Type B pancreatic cell (in vitro differentiated cells): ENCODE data around the gene TOGARAM2. TPM values are rescaled to one million over a fixed set of nuclear protein-coding genes. Genes with fewer than 3 reads are reported as not detected.
A peak's percentile ranks its signal among the peaks of the same experiment; 100 is the strongest.

ENCODE experiments used
- DNase-seq: peaks from one replicate; pipeline ENCODE4 v3.0.0; 2021; ENCODE audit warnings: mixed read lengths; ENCODE audit not compliant: unreplicated experiment; ENCODE audit errors: extremely low spot score
- H3K27ac Mint-ChIP-seq: 2 replicates; pipeline ENCODE4 v1.8.0; 2021; ENCODE audit warnings: mild to moderate bottlenecking, mixed read lengths
- H3K27me3 Mint-ChIP-seq: 2 replicates; pipeline ENCODE4 v1.8.0; 2021; ENCODE audit warnings: mixed read lengths
- H3K36me3 Mint-ChIP-seq: 2 replicates; pipeline ENCODE4 v1.8.0; 2021; ENCODE audit warnings: mixed read lengths
- H3K4me1 Mint-ChIP-seq: one replicate; pipeline ENCODE4 v1.8.0; 2021; ENCODE audit warnings: mixed read lengths; ENCODE audit not compliant: unreplicated experiment
- H3K4me3 Mint-ChIP-seq: 2 replicates; pipeline ENCODE4 v1.8.0; 2021; ENCODE audit warnings: mild to moderate bottlenecking, mixed read lengths
- H3K9me3 Mint-ChIP-seq: 2 replicates; pipeline ENCODE4 v1.8.0; 2021; ENCODE audit warnings: mixed read lengths
- CTCF ChIP-seq: fragments of 200-600 bp; sonication (generic); conservative IDR thresholded peaks from 2 replicates; pipeline ENCODE4 v1.5.0; 2021; ENCODE audit warnings: antibody characterized with exemption, mild to moderate bottlenecking
- total RNA-seq: library from RNA; stranded (reverse); gene quantifications from 2 replicates; pipeline ENCODE4 v1.2.1, GENCODE V29; 2021; ENCODE audit warnings: low replicate concordance

The TOGARAM2 gene
- total RNA-seq, 1 donor from 2014 or later = 1.6 TPM

DNA sequence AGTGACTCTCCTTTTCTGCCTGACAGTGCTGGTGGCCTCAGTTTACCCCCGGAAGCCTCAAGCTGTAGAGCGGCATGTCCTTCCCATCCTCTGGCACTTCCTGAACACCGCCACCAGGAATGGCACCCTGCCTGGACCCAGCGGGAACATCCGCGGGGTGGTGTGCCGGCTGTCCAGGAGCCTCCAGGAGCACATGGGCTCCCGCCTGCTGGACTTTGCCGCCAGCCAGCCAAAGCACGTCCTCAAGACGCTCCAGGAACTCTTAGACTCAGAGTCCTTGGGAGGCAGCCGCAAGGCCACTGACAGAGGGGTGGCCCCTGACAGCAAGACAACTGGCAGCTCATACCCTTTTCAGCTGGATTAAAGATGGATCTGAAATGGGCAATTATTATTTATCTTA, 70.6 kb downstream of the TOGARAM2 start:
- DNase-seq = no peak
- Mint-ChIP-seq H3K4me1 (peaks cover 40% of the 10 kb centered on the region), H3K36me3 (no peaks in the 10 kb centered on the region), H3K9me3 (no peaks in the 10 kb centered on the region), H3K27ac (no peak overlapping the region), H3K27me3 (no peaks in the 10 kb centered on the region), H3K4me3 (no peak overlapping the region)
- no peak for TF ChIP-seq CTCF

DNA sequence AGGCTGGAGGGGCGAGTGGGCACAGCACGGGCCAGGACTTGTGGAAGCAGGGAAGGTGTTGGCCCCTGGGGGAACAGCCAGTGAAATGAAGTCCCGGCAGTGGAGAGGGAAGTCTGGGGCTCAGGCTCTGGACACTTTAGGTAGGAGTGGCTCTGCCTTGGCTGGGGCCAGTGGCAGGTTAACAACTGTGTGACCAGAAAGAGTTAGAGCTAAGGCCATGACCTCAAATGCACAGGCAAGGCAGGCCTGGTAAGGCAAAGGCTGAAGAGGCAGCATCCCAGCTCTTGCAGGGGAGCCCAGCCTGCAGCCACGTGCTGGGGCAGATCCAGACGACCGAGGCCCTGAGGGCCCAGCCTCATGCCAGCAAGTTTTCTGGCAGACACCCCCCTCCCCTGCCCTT, 71.7 kb downstream of the TOGARAM2 start:
- H3K4me3 Mint-ChIP-seq = no peak overlapping the region
- H3K27me3 Mint-ChIP-seq = no peaks in the 10 kb centered on the region
- H3K36me3 Mint-ChIP-seq = no peaks in the 10 kb centered on the region
- peak overlapping the region; percentile 75 for H3K27ac Mint-ChIP-seq
- peaks cover 39% of the 10 kb centered on the region for H3K4me1 Mint-ChIP-seq
- DNase-seq = no peak
- no peaks in the 10 kb centered on the region for H3K9me3 Mint-ChIP-seq
- no peak for TF ChIP-seq CTCF

GRCh38 chr2:29053223-29053622, 72.1 kb downstream of the TOGARAM2 start:
- Mint-ChIP-seq H3K27ac (peak overlapping the region; percentile 44), H3K36me3 (no peaks in the 10 kb centered on the region), H3K9me3 (no peaks in the 10 kb centered on the region), H3K27me3 (no peaks in the 10 kb centered on the region), H3K4me1 (peaks cover 42% of the 10 kb centered on the region), H3K4me3 (no peak overlapping the region)
- no peak for DNase-seq
- TF ChIP-seq CTCF = no peak

DNA sequence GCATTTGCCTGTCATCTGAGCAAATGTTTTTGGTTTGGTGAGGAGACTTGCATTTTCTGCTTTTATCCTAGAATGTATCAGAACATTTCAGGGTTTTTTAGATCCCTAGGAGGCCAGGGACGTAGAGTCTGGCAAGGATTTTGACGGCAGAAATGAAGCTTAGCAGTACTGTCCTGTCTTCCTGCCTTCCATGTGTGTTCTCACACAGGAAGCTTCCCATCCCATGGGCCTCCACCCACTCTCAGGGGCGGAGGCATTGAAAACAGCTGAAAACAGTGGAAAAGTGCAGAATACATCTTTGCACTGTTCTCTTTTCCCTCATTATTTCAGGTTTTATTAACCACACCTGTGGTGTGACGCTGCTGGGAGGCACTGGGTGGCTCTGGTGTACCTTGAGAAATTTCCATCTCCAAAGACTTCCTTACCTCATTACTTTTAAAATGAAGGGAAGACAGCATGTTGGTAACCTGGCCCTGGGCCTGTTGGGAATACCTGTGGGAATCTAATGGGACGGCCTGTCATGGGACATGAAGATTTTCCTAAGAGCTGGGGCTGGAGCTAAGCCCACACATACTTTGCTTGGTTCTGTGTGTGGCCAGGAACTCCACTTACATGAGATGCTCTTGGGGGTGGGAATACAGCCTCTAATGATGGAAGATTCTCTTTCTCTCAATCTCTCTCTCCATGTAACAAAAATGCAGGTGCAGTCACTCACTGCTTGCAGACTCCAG, 72.7 kb downstream of the TOGARAM2 start:
- H3K27ac Mint-ChIP-seq = peak overlapping the region; percentile 44
- H3K9me3 Mint-ChIP-seq = no peaks in the 10 kb centered on the region
- no peaks in the 10 kb centered on the region for H3K36me3 Mint-ChIP-seq
- no peaks in the 10 kb centered on the region for H3K27me3 Mint-ChIP-seq
- TF ChIP-seq CTCF = no peak
- DNase-seq = no peak
- H3K4me1 Mint-ChIP-seq = peaks cover 46% of the 10 kb centered on the region
- peak overlapping the region; percentile 5 for H3K4me3 Mint-ChIP-seq

GRCh38 chr2:29054430-29054829, 73.3 kb downstream of the TOGARAM2 start:
- peak overlapping the region; percentile 44 for H3K27ac Mint-ChIP-seq
- no peak for TF ChIP-seq CTCF
- no peaks in the 10 kb centered on the region for H3K27me3 Mint-ChIP-seq
- peaks cover 49% of the 10 kb centered on the region for H3K4me1 Mint-ChIP-seq
- no peak for DNase-seq
- no peaks in the 10 kb centered on the region for H3K36me3 Mint-ChIP-seq
- no peak overlapping the region for H3K4me3 Mint-ChIP-seq
- no peaks in the 10 kb centered on the region for H3K9me3 Mint-ChIP-seq
